Esophagus muscularis mucosa (tissue), 4 donors: ENCODE measurements around the gene YPEL2. TPM values are rescaled to one million over a fixed set of nuclear protein-coding genes. Genes with fewer than 3 reads are reported as not detected.

Source experiments
- DNase-seq: peaks from one replicate; pipeline ENCODE4 v3.0.0-alpha.2; 2017; ENCODE audit errors: extremely low spot score
- H3K27ac ChIP-seq, 4 donors: fragments of 200-600 bp; sonication (generic); replicated peaks in 1 of 4; 1 replicate in 3 of 4; 2 replicates in 1 of 4; pipeline ENCODE4 v1.5.1; 2016 to 2019; ENCODE audit warnings: mild to moderate bottlenecking in 1 of 4
- H3K27me3 ChIP-seq, 4 donors: fragments of 200-600 bp; sonication (generic); one replicate each; pipeline versions ENCODE4 v1.5.1 to v1.6.0; 2016 to 2019
- H3K36me3 ChIP-seq, 4 donors: fragments of 200-600 bp; sonication (generic); one replicate each; pipeline ENCODE4 v1.5.1; 2016 to 2019
- H3K4me1 ChIP-seq, 4 donors: fragments of 200-600 bp; sonication (generic); one replicate each; pipeline ENCODE4 v1.5.1; 2016 to 2019
- H3K4me3 ChIP-seq, 4 donors: fragments of 200-600 bp; sonication (generic); 1 replicate in 2 of 4; 2 replicates in 2 of 4; pipeline ENCODE4 v1.5.1; 2016 to 2019; ENCODE audit warnings: mild to moderate bottlenecking in 4 of 4, moderate library complexity in 1 of 4
- H3K9me3 ChIP-seq, 4 donors: fragments of 200-600 bp; sonication (generic); 1 replicate in 3 of 4; 2 replicates in 1 of 4; pipeline ENCODE4 v1.5.1; 2016 to 2019
- EP300 ChIP-seq: sonication (generic); formaldehyde crosslinking; IDR thresholded peaks from one replicate; pipeline ENCODE4 v1.6.1; 2017; ENCODE audit warnings: antibody characterized with exemption
- POLR2A ChIP-seq: fragments of 450-650 bp; IDR thresholded peaks from one replicate; pipeline ENCODE4 v1.6.1; 2017; ENCODE audit warnings: antibody characterized with exemption, moderate library complexity, mild to moderate bottlenecking, low read depth
- POLR2AphosphoS5 ChIP-seq, 2 donors: sonication (generic); formaldehyde crosslinking; IDR thresholded peaks; one replicate each; pipeline ENCODE4 v1.6.1; 2017; ENCODE audit warnings: antibody characterized with exemption in 2 of 2
- WGBS: methylation state at CpG from one replicate; pipeline ENCODE4 v1.1.5; 2018; 5-methylcytosine and 5-hydroxymethylcytosine counted together
- intact Hi-C: fragments of 100-400 bp; cut with DNase I; formaldehyde crosslinking; loops from one replicate; pipeline ENCODE4 v1.15.1; 2023
- total RNA-seq, 4 donors: library from RNA; depleted of rRNA; stranded (reverse); fragments of >200 nt; gene quantifications; one replicate each; pipeline versions ENCODE4 v1.1.0 to v1.2.1, GENCODE V29; 2016
- TF ChIP-seq, protein P1 (sequence below), 3 experiments: fragments of 200-600 bp in 2 of 3; fragments of 450-650 bp in 1 of 3; sonication (generic) in 2 of 3; IDR thresholded peaks; one replicate each; pipeline ENCODE4 v1.5.1; 2017 to 2019; ENCODE audit warnings: antibody characterized with exemption in 3 of 3, mild to moderate bottlenecking in 2 of 3, moderate library complexity in 1 of 3

Gene YPEL2
- total RNA-seq, 4 donors from 2014 or later, result 27.7 to 62.9 (median 28.8) TPM

DNA sequence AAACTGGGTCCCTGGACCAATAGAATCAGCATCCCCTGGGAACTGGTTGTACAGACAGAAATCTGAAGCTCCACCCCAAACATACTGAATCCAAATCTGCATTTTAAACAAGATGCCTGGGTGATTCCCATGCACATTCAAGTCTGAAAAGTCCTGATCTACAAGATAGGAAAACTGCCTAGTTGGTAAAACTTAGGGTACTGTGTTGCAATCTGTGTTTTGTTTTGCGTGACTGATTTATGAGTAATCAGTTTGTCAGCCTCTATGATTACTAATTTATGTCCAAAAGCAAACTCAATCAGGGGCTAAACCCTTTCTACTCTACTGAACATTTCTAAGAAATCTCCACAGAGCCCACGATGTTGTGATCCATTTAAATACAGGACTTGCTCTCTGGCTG lies 103.8 kb downstream of the YPEL2 start:
- Histone ChIP-seq H3K4me1 (peaks cover 17 to 43% (median 28%) of the 10 kb centered on the region in 4 donors), H3K27me3 (no peaks in the 10 kb centered on the region), H3K36me3 (no peaks in the 10 kb centered on the region), H3K4me3 (no peak overlapping the region), H3K27ac (peak overlapping the region in 2 of 4 donors; percentile 4 to 11), H3K9me3 (no peaks in the 10 kb centered on the region)
- 28% methylated on average over 2 of the region's 2 CpGs for WGBS
- TF ChIP-seq POLR2A (no peak), POLR2AphosphoS5 (IDR thresholded peaks at IDR 0.05) (no peak), EP300 (no peak)
- TF ChIP-seq, protein P1, sequence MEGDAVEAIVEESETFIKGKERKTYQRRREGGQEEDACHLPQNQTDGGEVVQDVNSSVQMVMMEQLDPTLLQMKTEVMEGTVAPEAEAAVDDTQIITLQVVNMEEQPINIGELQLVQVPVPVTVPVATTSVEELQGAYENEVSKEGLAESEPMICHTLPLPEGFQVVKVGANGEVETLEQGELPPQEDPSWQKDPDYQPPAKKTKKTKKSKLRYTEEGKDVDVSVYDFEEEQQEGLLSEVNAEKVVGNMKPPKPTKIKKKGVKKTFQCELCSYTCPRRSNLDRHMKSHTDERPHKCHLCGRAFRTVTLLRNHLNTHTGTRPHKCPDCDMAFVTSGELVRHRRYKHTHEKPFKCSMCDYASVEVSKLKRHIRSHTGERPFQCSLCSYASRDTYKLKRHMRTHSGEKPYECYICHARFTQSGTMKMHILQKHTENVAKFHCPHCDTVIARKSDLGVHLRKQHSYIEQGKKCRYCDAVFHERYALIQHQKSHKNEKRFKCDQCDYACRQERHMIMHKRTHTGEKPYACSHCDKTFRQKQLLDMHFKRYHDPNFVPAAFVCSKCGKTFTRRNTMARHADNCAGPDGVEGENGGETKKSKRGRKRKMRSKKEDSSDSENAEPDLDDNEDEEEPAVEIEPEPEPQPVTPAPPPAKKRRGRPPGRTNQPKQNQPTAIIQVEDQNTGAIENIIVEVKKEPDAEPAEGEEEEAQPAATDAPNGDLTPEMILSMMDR (IDR thresholded peaks at IDR 0.05), result no peak
- intact Hi-C loops, result no loop called here
- DNase-seq, result no peak

DNA sequence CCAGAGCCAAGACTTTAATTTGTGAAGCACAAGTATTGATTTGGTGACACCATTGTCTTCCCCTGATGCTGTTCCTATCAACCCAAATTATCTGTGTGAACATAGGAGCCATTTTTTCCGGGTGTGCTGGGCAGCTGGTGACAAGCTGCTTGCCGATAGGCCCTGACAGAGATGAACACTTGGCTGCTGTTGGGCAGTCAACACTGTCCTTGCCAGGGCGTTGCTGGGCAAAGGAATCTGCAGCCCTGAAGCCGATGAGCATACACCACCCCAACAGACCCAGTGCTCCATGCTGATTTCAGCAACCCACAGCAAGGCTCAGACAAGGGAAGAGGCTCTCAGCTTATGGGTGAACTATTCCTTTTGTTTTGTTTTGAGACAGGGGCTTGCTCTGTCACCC lies 105.4 kb downstream of the YPEL2 start:
- DNase-seq, result no peak
- H3K27ac ChIP-seq, result no peak overlapping the region
- peaks cover 29 to 59% (median 40%) of the 10 kb centered on the region in 4 donors for H3K4me1 ChIP-seq
- H3K27me3 ChIP-seq, result no peaks in the 10 kb centered on the region
- intact Hi-C loops, result no loop called here
- no peaks in the 10 kb centered on the region for H3K9me3 ChIP-seq
- no peak overlapping the region for H3K4me3 ChIP-seq
- H3K36me3 ChIP-seq, result no peaks in the 10 kb centered on the region
- peak in 1 of 2 donors; percentile 9 for TF ChIP-seq POLR2AphosphoS5 (IDR thresholded peaks at IDR 0.05)
- TF ChIP-seq, protein P1 (IDR thresholded peaks at IDR 0.05), result no peak
- TF ChIP-seq EP300, result no peak
- no peak for TF ChIP-seq POLR2A
- WGBS, result 67% methylated on average over 4 of the region's 4 CpGs

DNA sequence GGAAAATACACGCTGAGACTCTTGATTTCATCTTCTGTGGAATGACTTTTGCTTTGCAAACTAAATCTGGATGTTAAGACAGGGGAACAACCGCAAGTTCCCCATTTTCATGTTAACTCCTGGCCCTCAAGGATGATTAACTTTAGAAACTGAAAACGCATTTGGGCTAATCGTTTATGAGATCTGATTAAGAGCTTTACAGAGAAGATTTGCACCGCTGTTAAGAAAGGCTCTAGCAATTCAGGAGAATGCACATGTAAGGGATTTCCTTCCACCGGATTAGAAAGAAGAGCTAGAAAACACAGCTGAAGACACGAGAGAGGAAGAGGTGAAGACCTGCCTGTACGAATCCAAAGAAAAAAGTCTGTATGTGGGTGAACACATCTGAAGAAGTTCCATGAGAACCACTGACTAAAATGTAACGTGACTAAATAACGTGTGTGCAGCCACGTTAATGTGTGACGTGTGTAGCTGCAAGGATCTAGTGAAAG lies 106.4 kb downstream of the YPEL2 start:
- Histone ChIP-seq H3K4me1 (peaks cover 29 to 59% (median 40%) of the 10 kb centered on the region in 4 donors), H3K4me3 (no peak overlapping the region), H3K27me3 (no peaks in the 10 kb centered on the region), H3K9me3 (no peaks in the 10 kb centered on the region), H3K27ac (no peak overlapping the region), H3K36me3 (no peaks in the 10 kb centered on the region)
- 69% methylated on average over 12 of the region's 12 CpGs for WGBS
- no peak for DNase-seq
- no peak for TF ChIP-seq POLR2AphosphoS5 (IDR thresholded peaks at IDR 0.05)
- TF ChIP-seq POLR2A, result no peak
- no peak for TF ChIP-seq EP300
- TF ChIP-seq, protein P1 (IDR thresholded peaks at IDR 0.05), result no peak
- intact Hi-C loops, result no loop called here

DNA sequence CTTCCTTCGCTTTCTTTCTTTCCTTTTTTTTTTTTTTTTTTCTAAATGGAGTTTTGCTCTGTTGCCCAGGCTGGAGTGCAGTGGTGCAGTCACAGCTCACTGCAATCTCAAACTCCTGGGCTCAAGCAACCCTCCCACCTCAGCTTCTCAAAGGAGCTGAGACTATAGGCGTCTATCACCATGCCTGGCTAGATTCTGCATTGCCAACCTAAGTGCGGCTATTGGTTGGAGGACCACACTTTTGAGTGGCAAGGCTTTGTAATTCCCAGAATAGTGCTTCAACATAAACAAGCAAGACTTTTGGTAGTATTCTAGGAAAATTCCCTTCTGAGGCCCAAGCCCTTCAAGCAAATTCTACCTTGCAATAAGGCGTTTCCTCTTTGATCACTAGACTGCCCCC lies 107.8 kb downstream of the YPEL2 start:
- intact Hi-C loops, result no loop called here
- 82% methylated on average over 3 of the region's 4 CpGs for WGBS

More for the DNA sequence above, 107.8 kb downstream of the YPEL2 start:
- Histone ChIP-seq H3K36me3 (no peaks in the 10 kb centered on the region), H3K27ac (peak overlapping the region; percentile 74 to 79 (median 76)), H3K4me1 (peaks cover 29 to 59% (median 40%) of the 10 kb centered on the region in 4 donors), H3K9me3 (no peaks in the 10 kb centered on the region), H3K27me3 (no peaks in the 10 kb centered on the region), H3K4me3 (no peak overlapping the region)
- DNase-seq, result no peak
- TF ChIP-seq POLR2A (no peak), POLR2AphosphoS5 (IDR thresholded peaks at IDR 0.05) (no peak), EP300 (no peak)
- TF ChIP-seq, protein P1 (IDR thresholded peaks at IDR 0.05), result no peak
